GM18861 (cell line): ENCODE data around the gene NDUFA3.

ENCODE experiments used
- ATAC-seq: cut with Tn5 transposase; IDR thresholded peaks from one replicate; pipeline ENCODE4 v1.9.1; 2021; ENCODE audit not compliant: unreplicated experiment

Gene NDUFA3

DNA sequence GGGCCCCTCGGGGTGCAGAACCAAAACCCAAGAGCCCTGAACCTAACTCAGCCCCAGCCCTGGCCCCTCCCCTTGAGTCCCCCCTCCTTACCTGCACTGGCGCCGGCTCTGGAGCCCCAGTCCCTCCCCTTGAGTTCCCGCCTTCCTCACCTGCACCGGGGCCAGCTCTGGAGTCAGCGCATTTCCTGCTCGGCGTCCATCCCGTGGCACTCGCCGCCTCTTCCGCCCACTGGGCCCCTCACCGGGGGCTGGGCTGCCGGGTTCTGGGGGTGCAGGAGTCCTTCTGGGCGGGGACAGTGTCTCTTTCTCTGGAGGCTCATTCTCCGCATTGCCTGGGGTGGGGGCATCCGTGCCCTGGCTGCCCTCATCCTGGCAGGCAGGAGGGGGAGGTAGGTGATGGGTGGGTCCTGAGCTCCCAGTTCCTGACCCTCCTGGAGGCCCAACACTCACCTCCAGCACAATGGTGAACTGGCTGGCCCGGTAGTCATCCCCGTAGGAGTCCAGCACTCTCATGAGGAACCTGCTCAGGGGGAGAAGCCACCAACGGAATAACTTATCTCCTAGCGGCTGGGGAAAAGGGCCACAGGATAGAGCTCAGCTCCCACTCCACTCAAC lies 5.3 kb downstream of the NDUFA3 start:
- ATAC-seq = no peak

DNA sequence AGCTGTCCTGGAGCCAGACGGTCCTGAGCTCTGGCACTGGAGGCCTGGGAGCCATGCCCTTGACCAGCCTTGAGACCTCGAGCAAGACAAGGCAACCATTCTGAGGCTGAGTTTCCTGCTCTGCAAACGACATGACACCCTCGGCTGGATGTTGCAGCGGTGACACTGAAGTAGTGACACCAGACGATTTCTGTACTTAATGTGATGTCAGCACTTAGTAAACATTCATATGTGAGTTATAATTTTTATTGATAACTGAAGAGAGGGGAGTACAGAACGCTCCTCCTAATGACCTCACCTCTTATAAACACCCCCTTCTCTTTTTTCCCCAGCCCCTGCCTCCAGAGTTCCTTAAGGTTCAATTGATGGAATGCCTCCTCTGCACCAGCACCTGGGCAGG lies 5.8 kb downstream of the NDUFA3 start:
- no peak for ATAC-seq

DNA sequence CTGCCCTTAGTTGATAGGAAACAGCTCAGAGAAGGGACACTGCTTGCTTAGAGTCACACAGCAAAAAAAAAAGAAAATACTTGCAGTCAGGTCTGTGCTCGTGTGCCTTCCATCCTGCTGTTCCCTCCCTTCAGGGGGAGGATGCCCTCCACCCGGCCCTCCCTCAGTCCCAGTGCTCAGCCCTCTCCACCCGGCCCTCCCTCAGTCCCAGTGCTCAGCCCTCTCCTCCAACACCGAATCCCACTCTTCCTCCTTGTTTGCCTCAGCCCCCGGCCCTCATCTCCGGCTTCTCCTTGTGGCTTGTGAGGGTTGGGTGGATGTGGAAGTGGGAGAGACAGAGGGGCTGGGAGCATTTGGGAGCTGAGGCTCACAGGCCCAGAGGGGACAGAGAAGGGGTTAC lies 7.0 kb downstream of the NDUFA3 start:
- ATAC-seq = no peak

DNA sequence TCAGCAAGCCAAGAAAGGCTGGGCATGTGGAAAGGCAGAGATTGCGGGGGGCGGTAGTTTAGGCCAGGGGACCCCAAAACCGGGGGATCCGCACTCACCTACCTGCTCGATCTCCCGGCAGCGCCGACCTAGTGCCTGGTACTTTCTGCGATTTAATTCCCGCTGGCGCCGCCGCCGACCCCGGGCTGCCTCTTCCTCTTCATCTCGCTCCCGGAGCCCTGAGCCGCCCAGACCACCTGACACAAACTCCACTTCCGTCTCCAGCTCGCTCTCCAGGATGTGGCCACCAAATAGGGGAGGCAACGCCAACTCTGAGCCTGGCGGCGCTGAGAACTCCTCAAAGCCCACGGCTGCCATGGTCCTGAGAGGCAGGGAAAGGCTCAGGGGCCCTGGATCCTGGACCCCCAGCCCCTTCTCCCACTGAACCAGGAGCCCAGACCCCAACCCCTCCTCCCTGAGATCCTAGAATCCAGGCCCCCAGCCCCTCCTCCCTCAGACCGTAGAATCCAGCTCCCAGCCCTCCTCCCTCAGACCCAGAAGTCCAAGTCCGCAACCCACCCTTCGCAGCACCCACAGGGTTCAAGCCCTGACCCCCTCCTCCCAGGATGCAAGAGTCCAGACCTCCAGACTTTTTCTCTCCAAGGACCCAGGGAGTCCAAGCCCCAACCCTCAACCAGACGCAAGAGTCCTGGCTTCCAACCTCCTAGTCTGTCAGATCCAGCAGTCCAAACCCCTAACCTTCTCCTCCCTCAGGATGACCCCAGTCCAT lies 11.9 kb downstream of the NDUFA3 start:
- no peak for ATAC-seq

DNA sequence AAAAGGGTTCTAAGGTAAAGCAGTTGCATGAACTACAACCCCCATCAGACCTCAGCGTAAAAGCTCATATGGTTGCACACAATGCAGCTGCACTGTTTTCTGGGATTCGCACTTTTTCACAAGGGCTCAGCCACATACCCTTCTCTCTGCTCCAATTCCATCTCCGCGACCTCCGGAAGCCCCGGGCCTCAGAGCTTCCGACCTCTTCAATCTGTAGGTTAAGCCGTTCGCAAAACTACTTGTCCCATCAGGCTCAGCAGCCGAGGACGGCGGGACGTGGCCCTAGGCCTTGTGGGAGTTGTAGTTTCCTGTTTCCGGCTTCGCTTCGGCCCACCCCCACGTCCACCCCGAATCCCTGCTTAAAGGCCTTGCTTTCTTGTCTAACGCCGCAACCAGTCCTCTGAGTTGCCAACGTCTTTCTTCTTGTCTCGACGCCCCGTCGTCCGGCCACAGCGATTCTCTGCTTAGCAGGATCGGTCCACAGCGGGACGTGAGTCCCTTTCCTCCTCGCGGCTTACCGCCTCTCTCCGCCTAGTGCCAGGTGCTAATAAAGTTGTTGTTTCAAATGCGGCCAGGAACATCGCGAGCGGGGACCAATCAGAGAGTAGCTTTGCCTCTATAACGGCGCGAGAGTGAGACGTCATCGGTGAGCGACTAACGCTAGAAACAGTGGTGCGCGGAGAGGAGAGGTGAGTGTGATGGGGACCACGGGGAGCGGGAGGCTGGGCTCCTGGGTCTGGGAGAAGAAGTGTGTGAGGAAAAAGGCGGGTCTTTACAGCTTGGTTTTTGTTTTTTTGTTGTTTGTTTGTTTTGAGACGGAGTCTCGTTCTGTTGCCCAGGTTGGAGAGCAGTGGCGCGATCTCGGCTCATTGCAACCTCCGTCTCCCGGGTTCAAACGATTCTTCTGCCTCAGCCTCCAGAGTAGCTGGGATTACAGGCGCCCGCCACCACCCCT lies 12.7 kb downstream of the NDUFA3 start, which contains the start of the genes PRPF31 and TFPT:
Gene PRPF31, plus strand, starts transcription at position 646 of the 955 bp plus-strand sequence. CDS start 2,525 bp downstream, outside the sequence.
Gene TFPT, minus strand, starts transcription at position 549 of the 955 bp plus-strand sequence. Its CDS starts 388 bp downstream, at position 161.
- peak; percentile 76 for ATAC-seq

DNA sequence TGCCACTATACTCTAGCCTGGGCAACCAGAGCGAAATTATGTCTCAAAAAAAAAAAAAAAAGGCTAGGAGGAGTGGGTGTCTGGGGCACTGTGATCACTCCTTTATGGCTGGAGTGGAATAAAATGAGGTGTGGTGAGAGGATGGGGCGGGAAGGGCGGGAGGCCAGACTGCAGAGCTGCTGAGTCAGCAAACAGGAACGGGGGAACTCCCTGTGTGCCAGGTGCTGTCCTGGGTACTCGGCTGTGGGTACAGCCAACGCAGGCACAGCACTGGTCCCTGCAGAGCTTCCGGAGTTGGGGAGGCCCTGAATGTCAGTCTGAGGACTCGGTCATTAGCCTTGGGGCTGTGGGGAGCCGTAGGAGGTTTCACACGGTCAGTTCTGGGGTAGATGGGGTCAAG lies 18.6 kb downstream of the NDUFA3 start:
- ATAC-seq = no peak

DNA sequence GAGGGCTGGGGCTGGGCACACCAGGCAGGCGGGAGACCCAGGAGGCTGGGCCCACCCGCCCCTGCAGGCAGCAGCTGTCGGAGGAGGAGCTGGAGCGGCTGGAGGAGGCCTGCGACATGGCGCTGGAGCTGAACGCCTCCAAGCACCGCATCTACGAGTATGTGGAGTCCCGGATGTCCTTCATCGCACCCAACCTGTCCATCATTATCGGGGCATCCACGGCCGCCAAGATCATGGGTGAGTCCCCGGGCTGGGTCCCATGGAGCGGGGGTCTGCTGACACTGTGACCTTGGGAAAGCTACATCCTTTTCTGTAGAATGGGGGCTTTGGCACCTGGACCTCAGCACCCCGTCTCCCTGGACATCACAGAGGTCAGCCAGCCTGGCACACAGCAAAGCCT lies 21.0 kb downstream of the NDUFA3 start:
- ATAC-seq = no peak

DNA sequence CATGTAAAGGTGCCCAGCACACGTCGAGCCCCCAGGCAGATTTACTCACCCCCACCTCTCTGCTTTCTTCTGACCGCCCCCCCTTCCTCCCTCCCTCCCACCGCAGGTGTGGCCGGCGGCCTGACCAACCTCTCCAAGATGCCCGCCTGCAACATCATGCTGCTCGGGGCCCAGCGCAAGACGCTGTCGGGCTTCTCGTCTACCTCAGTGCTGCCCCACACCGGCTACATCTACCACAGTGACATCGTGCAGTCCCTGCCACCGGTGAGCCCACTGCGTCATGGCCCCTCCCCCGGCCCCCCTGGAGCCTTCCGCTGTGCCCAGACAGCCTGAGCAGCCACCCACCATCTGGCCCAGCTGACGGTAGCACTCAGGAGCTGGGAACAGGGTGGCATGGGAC lies 21.7 kb downstream of the NDUFA3 start:
- no peak for ATAC-seq

DNA sequence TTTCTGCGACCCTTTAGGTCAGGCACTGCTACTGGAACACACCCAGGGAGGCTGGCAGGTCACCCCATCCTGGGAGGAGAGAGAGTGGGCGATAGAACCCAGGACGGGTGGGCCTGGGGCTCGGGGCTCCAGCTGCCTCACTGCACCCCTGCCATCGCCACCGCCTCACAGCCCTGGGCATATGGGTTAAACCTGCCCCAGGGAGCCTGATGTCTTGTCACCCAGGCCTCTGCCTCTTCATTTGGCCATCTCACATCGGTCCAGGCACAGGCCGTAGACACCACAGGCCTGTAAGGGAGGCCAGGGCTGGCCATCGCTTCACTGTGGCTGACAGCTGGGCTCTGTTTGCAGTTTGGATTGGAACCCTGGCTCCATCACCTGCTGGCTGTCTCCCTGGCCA lies 23.1 kb downstream of the NDUFA3 start:
- no peak for ATAC-seq

DNA sequence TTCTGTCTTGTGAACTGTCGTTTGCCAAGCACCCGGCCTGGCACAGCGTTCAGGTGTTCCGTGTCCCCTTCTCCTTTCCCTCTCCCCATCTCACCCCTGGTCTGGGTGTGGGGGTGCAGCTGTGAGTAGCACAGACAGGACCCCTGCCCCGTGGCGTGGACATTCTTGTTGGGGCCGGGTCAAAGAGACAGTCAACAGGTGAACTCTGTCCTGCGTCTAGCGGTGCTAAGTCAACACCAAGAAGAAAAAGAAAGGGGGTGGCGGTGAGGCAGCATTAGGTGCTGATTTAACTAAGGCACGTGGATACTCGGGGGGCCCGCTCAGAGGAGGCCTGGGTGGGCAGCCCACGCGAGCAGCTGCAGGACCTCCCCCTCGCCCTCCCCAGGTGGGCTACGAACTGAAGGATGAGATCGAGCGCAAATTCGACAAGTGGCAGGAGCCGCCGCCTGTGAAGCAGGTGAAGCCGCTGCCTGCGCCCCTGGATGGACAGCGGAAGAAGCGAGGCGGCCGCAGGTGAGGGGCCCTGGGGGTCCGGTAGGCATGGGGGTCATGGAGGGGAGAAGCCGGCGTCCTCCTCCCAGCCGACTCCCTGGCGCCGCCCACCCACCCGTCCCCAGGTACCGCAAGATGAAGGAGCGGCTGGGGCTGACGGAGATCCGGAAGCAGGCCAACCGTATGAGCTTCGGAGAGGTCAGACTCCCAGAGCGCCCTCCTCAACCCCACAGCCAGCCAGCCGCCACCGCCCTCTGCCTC lies 25.2 kb downstream of the NDUFA3 start:
- ATAC-seq = no peak

DNA sequence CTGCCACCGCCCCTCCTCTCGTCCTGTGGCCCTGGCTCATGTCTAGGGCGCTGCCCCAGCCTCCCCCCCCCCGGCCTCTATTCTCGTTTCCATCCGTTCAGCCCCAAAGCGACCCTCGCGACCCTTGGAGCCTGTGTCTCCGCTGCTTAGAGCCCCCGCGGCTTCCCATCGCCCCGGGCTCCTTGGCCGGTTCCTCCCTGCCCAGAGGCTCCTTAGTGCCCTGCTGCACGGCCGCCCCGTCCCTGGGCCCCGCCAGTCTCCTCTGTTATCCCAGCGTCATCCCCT lies 25.7 kb downstream of the NDUFA3 start:
- no peak for ATAC-seq

DNA sequence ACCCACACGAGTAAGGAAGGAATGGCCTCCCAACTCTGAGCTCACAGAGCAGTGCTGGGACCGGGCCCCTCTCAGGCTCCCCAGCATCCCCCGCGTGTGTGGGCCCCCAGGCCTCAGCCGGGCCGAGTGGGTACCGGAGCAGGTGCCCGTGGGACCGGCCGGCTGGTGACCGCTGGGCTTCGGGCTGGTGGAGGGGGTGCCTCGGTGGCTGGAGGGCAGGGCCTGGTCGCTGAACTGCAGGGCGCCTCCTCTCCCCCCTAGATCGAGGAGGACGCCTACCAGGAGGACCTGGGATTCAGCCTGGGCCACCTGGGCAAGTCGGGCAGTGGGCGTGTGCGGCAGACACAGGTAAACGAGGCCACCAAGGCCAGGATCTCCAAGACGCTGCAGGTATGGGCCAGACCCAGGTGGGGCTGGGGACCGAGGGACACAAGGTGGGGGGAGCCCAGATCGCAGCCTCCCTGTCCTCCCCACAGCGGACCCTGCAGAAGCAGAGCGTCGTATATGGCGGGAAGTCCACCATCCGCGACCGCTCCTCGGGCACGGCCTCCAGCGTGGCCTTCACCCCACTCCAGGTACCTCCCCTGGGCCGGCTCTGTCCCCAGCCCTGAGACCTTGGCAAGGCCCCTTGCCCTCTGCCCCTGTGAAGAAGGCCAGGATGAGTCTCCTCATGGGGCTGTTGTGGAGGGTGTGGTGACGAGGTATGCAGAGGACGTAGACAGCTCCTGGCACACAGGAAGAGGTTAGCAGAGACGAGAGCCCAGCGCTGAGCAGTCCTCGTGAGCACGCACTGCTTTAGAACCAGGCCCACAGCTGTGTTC lies 26.4 kb downstream of the NDUFA3 start:
- no peak for ATAC-seq

DNA sequence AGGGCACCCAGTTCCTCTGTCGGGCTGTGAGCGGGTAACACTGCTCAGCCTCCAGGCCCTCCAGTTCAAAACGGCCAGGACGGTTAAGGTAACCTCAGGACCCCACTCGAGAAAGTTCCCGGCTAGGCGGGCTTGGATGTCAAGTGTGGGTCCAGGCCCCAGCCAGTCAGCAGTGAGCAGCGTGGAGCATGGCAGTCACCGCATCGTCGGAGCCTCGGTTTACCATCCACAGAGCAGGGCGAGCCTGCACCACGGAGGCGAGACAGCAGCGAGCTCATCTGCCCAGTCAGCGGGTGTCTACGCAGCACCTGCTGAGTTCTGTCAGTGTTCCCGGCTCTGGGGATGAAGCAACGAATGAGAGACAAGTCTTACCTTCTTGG lies 27.0 kb downstream of the NDUFA3 start:
- no peak for ATAC-seq

DNA sequence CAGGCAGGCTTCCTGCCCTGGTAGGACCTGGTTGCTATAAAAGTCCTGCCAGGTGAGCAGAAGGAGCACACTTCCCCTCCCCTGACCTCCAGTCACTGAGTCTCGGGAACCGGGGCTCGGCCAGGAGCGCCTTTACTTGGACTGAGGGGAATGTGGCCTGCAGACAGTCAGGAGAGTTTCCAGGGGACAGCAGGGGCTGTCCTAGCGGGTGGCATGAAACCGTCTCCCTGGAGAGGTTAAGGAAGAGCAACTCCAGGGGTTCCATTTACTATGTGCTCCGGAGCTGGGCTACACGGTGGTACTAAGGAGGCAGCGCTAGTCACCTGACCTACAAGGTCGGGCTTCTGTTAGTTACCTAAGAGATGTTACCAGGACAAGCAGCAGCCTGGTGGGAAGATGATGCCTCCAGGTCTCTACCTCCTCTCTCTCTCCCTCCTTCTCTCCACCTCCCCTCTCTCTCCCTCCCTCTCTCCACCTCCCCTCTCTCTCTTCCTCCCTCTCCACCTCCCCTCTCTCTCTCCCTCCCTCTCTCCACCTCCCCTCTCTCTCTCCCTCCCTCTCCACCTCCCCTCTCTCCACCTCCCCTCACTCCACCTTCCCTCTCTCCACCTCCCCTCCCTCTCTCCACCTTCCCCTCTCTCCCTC lies 30.8 kb downstream of the NDUFA3 start:
- no peak for ATAC-seq

DNA sequence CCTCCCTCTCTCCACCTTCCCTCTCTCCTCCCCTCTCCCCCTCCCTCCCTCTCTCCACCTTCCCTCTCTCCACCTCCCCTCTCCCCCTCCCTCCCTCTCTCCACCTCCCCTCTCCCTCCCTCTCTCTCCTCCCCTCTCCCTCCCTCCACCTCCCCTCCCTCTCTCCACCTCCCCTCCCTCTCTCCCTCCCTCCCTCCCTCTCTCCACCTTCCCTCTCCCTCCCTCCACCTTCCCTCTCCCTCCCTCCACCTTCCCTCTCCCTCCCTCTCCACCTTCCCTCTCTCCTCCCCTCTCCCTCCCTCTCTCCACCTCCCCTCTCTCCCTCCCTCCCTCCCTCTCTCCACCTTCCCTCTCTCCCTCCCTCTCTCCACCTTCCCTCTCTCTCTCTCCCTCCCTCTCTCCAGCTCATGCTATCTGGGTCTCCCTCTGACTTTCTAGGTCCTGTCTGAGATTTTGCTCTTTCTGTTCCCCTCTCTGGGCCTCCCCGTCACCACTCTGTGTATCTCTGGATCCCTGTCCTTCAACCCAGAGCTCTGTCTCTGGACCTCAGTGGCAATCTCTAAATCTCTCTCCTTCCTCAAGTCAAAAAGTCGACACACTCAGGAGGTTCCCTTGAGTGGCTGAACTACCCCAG lies 31.4 kb downstream of the NDUFA3 start:
- no peak for ATAC-seq

DNA sequence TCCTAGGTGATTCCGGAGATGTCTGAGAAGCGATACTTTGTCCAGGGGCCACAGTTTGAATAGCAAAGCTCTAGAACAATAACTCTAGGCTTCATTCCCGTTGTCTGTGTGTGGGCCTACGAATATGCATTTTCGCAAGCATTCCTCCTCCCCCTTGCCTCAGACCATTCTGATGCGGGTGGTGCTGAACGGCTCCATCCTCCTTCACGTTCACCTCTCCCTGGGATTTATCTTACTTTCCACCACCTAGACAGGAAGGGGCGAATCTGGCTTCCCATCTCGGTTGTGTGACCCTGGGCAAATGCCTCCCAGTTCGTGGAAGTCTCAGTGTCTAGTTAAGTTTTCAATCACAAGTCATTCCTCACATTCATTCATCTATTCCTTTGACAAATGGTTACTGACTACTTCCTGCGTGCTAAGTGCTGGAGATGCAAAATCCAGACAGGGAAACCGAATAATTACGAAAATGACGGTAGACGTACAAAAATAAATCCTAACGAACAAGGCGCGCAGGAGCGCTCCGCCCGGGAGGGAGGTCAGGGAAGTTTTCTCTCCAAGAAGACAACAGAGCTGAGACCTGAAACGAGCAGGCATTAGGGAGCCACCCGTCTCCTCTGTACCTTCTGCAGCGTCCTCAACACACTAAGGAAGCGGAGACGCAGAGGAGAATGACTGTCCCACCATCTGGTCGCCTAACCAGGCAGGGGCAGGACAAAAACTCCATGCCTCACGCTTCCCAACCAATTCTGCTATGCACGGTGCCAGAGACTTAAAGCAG lies 33.6 kb downstream of the NDUFA3 start:
- ATAC-seq = no peak

DNA sequence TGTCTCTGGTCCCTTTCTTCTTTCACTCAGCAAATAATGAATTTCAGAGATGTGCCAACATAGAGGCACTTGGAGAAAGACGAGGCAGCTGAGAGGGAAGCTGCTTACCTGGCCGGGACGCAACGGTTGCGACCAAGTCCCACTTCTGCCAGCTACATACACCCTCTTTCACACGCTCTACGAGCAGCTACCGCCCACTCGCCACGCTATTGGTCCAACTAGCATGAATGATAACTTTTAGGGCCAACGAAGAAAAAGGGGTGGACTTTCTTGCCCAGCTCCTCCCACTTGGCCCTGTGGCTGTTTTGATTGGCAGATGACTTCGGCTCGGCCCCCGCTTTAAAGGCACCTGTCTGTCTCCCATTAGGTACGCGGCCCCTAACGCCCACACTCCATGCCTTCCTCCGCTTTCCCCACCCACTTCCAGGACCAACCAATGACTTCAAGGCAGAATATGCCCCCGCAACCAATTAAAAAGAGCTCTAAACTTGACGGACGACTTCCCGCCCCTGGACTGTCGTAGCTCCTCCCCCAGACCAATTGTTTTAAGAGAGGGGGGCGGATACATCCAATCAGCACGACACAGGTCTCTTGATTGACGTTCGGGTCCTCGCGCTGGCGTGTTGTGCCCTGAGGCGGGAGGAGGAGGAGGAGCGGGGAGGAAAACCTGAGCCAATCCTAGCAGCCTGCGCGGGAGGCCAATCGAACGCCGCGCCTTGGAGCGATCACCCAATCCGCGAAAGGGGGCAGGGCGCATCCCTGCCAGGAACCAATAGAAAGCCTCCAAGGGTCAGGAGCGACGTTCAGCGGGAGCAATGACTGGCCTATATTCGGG lies 34.4 kb downstream of the NDUFA3 start:
- ATAC-seq = peak; percentile 70
